ENCODE data around the gene MAZ. TPM values are rescaled to one million over a fixed set of nuclear protein-coding genes. Genes with fewer than 3 reads are reported as not detected.

The MAZ gene
- total RNA-seq, 1 experiment from 2014 or later: 256 TPM

DNA sequence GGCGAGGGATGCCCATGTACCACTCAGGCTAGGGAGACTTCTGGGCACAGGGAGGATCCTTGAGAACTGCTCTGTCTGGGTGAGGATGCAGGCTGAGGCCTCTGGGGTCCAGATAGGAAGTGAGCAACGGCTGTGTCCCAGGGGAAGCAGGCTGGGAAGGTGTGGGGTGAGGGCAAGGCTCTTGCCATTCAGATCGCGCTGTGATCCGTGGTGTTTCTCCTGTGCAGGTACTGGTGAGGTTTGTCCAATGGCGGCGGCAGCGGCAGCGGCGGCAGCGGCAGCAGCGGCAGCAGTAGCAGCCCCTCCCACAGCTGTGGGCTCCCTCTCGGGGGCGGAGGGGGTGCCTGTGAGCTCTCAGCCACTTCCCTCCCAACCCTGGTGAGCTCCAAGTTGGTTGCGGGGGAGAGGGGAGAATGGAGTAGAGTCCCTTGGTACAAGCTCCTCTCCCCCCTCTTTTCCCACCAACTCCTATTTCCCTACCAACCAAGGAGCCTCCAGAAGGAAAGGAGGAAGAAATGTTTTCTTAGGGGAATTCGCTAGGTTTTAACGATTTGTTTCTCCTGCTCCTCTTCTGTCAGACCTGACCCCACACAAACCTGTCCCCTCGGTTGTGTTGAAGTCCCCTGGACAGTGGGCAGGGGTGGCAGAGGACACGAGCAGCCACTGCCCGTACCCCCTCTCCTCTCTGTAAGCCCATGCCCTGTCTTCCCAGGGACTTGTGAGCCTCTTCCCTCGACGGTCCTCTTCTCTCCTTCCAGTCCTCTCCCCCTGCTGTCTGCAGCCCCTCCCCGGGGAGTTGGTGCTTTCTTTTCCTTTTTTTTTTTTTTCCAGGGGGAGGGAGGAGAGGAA lies 3.7 kb downstream of the MAZ start:
- Histone ChIP-seq H3K4me2 (ENCODE audit: low read length) (peak overlapping the region; percentile 99), H3K9me3 (ENCODE audit: control insufficient read depth in 1 of 2, insufficient read depth in 1 of 2, low read depth in 1 of 2, low read length in 2 of 2) (no peaks in the 10 kb centered on the region), H3K9ac (ENCODE audit: low read length) (peak overlapping the region; percentile 95), H3K9me2 (ENCODE audit: insufficient read depth) (no peaks in the 10 kb centered on the region), H3K27ac (ENCODE audit: low read depth, low read length) (peak overlapping the region; percentile 90), H3K4me1 (ENCODE audit: control insufficient read depth in 1 of 2, insufficient read depth in 2 of 2, low read length in 2 of 2) (peaks cover 30 to 69% of the 10 kb centered on the region in 2 experiments), H3K36me3 (ENCODE audit: control insufficient read depth in 1 of 2, insufficient read depth in 2 of 2, low read length in 2 of 2) (peaks cover 6 to 17% of the 10 kb centered on the region in 2 experiments; a peak in 3 of 4 replicates), H4K20me1 (ENCODE audit: insufficient read depth) (no peaks in the 10 kb centered on the region), H3K79me2 (ENCODE audit: insufficient read depth, low read length) (peaks cover 35% of the 10 kb centered on the region), H2AFZ (ENCODE audit: low read depth, low read length, poor library complexity, severe bottlenecking) (no peak overlapping the region), H3K4me3 (replicated peaks in 1 of 2; ENCODE audit: low read depth in 1 of 2, low read length in 2 of 2) (peak overlapping the region in 1 of 2 experiments; percentile 66; a peak in 1 of 4 replicates), H3K27me3 (ENCODE audit: insufficient read depth, low read length) (no peaks in the 10 kb centered on the region)
- POLR2A ChIA-PET: interaction anchor here (1.3 to 1.4 kb wide), 2 partner anchors 16 to 211 kb away, joined by 3 read pairs; no protein-coding TSS in a partner anchor
- CTCF ChIA-PET: no interaction called here
- ATAC-seq: no peak
- BruUV-seq (replicated peaks): no TSS peak
- TF ChIP-seq ELF1 (IDR thresholded peaks at IDR 0.05; ENCODE audit: borderline replicate concordance, low read depth): no peak
- RAD21 ChIA-PET (ENCODE audit: low non-redundant PET in 1 of 2, low total read pairs in 2 of 2, uncharacterized antibody in 2 of 2, unreplicated experiment in 2 of 2): no interaction called here
- intact Hi-C loops (cut with micrococcal nuclease): no loop called here
- DNase-seq (ENCODE audit: low read depth, low spot score): no peak

DNA sequence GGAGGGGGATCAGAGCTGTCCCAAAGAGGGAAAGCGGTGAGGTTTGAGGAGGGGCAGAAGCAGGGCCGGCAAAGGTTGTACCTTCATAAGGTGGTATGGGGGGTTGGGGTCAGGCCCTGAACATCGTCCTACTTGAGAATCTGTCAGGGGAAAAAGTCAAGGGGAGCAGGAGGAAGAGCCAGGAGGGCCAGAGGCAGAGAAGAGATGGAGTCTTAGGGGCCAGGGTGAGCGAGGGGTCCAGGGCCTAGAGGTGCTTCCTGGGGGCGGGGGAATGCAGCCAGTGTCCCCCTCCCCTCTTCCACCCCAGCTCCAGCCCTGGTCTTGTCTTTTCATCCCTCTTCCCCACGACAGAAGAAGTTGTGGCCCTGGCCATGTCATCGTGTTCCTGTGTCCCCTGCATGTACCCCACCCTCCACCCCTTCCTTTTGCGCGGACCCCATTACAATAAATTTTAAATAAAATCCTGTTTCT lies 4.4 kb downstream of the MAZ start:
- Histone ChIP-seq H3K4me2 (ENCODE audit: low read length) (peak overlapping the region; percentile 99), H3K4me3 (replicated peaks in 1 of 2; ENCODE audit: low read depth in 1 of 2, low read length in 2 of 2) (peak overlapping the region; percentile 17 to 66), H3K9ac (ENCODE audit: low read length) (peak overlapping the region; percentile 95), H3K27me3 (ENCODE audit: insufficient read depth, low read length) (no peaks in the 10 kb centered on the region), H3K9me3 (ENCODE audit: control insufficient read depth in 1 of 2, insufficient read depth in 1 of 2, low read depth in 1 of 2, low read length in 2 of 2) (no peaks in the 10 kb centered on the region), H3K4me1 (ENCODE audit: control insufficient read depth in 1 of 2, insufficient read depth in 2 of 2, low read length in 2 of 2) (peaks cover 33 to 71% of the 10 kb centered on the region in 2 experiments), H4K20me1 (ENCODE audit: insufficient read depth) (no peaks in the 10 kb centered on the region), H3K9me2 (ENCODE audit: insufficient read depth) (no peaks in the 10 kb centered on the region), H3K27ac (ENCODE audit: low read depth, low read length) (peak overlapping the region; percentile 90), H2AFZ (ENCODE audit: low read depth, low read length, poor library complexity, severe bottlenecking) (no peak overlapping the region), H3K79me2 (ENCODE audit: insufficient read depth, low read length) (peaks cover 35% of the 10 kb centered on the region), H3K36me3 (ENCODE audit: control insufficient read depth in 1 of 2, insufficient read depth in 2 of 2, low read length in 2 of 2) (peaks cover 6 to 17% of the 10 kb centered on the region in 2 experiments; a peak in 3 of 4 replicates)
- RAD21 ChIA-PET (ENCODE audit: low non-redundant PET in 1 of 2, low total read pairs in 2 of 2, uncharacterized antibody in 2 of 2, unreplicated experiment in 2 of 2): no interaction called here
- no peak for ATAC-seq
- CTCF ChIA-PET: no interaction called here
- POLR2A ChIA-PET: interaction anchor here (1.3 to 1.4 kb wide), 2 partner anchors 15 to 210 kb away, joined by 3 read pairs; no protein-coding TSS in a partner anchor
- intact Hi-C loops (cut with micrococcal nuclease): no loop called here
- BruUV-seq (replicated peaks): TSS peak; percentile 64
- no peak for DNase-seq (ENCODE audit: low read depth, low spot score)
- TF ChIP-seq YY1 (IDR thresholded peaks at IDR 0.05; ENCODE audit: extremely low read depth, insufficient replicate concordance, low read depth, low read length) (no peak), SIN3A (IDR thresholded peaks at IDR 0.05; ENCODE audit: low read depth) (no peak), ZFX (IDR thresholded peaks at IDR 0.05) (no peak), CBX3 (IDR thresholded peaks at IDR 0.05; ENCODE audit: low read depth) (no peak), CEBPB (IDR thresholded peaks at IDR 0.05; ENCODE audit: low read depth) (no peak), RAD21 (IDR thresholded peaks at IDR 0.05; ENCODE audit: low read depth) (no peak), EZH2 (IDR thresholded peaks at IDR 0.05) (no peak), SP1 (IDR thresholded peaks at IDR 0.05; ENCODE audit: low read depth) (no peak), EGR1 (IDR thresholded peaks at IDR 0.05; ENCODE audit: low read depth) (no peak), POLR2AphosphoS5 (IDR thresholded peaks at IDR 0.05; ENCODE audit: low read depth, low read length) (no peak)
- TF ChIP-seq, protein P1, sequence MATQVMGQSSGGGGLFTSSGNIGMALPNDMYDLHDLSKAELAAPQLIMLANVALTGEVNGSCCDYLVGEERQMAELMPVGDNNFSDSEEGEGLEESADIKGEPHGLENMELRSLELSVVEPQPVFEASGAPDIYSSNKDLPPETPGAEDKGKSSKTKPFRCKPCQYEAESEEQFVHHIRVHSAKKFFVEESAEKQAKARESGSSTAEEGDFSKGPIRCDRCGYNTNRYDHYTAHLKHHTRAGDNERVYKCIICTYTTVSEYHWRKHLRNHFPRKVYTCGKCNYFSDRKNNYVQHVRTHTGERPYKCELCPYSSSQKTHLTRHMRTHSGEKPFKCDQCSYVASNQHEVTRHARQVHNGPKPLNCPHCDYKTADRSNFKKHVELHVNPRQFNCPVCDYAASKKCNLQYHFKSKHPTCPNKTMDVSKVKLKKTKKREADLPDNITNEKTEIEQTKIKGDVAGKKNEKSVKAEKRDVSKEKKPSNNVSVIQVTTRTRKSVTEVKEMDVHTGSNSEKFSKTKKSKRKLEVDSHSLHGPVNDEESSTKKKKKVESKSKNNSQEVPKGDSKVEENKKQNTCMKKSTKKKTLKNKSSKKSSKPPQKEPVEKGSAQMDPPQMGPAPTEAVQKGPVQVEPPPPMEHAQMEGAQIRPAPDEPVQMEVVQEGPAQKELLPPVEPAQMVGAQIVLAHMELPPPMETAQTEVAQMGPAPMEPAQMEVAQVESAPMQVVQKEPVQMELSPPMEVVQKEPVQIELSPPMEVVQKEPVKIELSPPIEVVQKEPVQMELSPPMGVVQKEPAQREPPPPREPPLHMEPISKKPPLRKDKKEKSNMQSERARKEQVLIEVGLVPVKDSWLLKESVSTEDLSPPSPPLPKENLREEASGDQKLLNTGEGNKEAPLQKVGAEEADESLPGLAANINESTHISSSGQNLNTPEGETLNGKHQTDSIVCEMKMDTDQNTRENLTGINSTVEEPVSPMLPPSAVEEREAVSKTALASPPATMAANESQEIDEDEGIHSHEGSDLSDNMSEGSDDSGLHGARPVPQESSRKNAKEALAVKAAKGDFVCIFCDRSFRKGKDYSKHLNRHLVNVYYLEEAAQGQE (IDR thresholded peaks at IDR 0.05; ENCODE audit: low read depth): no peak
- TF ChIP-seq, protein P2, sequence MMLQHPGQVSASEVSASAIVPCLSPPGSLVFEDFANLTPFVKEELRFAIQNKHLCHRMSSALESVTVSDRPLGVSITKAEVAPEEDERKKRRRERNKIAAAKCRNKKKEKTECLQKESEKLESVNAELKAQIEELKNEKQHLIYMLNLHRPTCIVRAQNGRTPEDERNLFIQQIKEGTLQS (IDR thresholded peaks at IDR 0.05): no peak
- TF ChIP-seq, protein P3, sequence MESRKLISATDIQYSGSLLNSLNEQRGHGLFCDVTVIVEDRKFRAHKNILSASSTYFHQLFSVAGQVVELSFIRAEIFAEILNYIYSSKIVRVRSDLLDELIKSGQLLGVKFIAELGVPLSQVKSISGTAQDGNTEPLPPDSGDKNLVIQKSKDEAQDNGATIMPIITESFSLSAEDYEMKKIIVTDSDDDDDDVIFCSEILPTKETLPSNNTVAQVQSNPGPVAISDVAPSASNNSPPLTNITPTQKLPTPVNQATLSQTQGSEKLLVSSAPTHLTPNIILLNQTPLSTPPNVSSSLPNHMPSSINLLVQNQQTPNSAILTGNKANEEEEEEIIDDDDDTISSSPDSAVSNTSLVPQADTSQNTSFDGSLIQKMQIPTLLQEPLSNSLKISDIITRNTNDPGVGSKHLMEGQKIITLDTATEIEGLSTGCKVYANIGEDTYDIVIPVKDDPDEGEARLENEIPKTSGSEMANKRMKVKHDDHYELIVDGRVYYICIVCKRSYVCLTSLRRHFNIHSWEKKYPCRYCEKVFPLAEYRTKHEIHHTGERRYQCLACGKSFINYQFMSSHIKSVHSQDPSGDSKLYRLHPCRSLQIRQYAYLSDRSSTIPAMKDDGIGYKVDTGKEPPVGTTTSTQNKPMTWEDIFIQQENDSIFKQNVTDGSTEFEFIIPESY (IDR thresholded peaks at IDR 0.05; ENCODE audit: extremely low read depth, insufficient replicate concordance, low read length): no peak
